SH-SY5Y (cell line): ENCODE results near the gene SSC5D.

Experiments used
- GATA2 ChIP-seq: IDR thresholded peaks from 2 replicates; pipeline ENCODE4 v1.6.1; 2011; ENCODE audit warnings: mild to moderate bottlenecking, low read depth, low read length
- GATA3 ChIP-seq: IDR thresholded peaks from 2 replicates; pipeline ENCODE4 v1.6.1; 2011; ENCODE audit warnings: low read depth, mild to moderate bottlenecking, low read length, moderate library complexity

- TF ChIP-seq GATA2, result no peak
- TF ChIP-seq GATA3, result no peak
These were observed 65.3 kb downstream of the SSC5D start for GRCh38 chr19:55553217-55554182.
